Measurements from ENCODE around the gene RHBDL2.

DNA sequence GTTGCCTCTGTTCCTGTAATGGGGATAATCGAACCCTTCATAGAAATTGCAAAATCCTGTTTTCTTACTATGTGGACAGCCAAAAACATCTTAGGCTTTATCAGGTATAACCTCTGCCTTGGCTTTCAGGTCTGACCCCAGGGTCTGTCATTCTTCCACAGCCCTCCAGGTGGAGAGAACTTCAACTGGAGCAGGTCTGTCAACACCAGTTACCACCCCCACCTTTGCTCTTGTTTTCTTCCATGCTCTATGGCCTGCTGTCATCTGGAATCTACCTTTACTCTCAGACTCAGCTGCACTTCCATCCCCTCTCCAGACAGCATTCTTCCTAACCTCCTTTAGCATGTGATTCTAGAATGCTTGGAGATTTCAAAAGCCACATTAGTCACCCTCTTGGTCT, 49.9 kb downstream of the RHBDL2 start:
- TF ChIP-seq, protein P1, sequence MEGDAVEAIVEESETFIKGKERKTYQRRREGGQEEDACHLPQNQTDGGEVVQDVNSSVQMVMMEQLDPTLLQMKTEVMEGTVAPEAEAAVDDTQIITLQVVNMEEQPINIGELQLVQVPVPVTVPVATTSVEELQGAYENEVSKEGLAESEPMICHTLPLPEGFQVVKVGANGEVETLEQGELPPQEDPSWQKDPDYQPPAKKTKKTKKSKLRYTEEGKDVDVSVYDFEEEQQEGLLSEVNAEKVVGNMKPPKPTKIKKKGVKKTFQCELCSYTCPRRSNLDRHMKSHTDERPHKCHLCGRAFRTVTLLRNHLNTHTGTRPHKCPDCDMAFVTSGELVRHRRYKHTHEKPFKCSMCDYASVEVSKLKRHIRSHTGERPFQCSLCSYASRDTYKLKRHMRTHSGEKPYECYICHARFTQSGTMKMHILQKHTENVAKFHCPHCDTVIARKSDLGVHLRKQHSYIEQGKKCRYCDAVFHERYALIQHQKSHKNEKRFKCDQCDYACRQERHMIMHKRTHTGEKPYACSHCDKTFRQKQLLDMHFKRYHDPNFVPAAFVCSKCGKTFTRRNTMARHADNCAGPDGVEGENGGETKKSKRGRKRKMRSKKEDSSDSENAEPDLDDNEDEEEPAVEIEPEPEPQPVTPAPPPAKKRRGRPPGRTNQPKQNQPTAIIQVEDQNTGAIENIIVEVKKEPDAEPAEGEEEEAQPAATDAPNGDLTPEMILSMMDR (IDR thresholded peaks at IDR 0.05): no peak
- TF ChIP-seq EZH2 (IDR thresholded peaks at IDR 0.05; ENCODE audit: borderline replicate concordance, insufficient read depth, low read depth, low read length, poor library complexity, severe bottlenecking): no peak

Data from B cell (primary cell).